NB4 (cell line): ENCODE data around the gene CAV2.

ENCODE experiments used
- DNase-seq: peaks from one replicate; pipeline ENCODE4 v3.0.0; 2010; ENCODE audit warnings: low read depth
- H3K4me3 ChIP-seq: one replicate; pipeline ENCODE4 v1.5.1; 2011; ENCODE audit warnings: mild to moderate bottlenecking, low read depth, low read length, moderate library complexity
- MYC ChIP-seq: IDR thresholded peaks from 2 replicates; pipeline ENCODE4 v1.6.1; 2011; ENCODE audit warnings: low read depth, low read length
- POLR2A ChIP-seq: IDR thresholded peaks from 2 replicates; pipeline ENCODE4 v1.6.1; 2011; ENCODE audit warnings: mild to moderate bottlenecking; ENCODE audit not compliant: insufficient read length; ENCODE audit errors: extremely low read depth
- TF ChIP-seq, protein P1 (sequence below): IDR thresholded peaks from one replicate; pipeline ENCODE4 v1.5.1; 2012; ENCODE audit warnings: low read depth, low read length
- TF ChIP-seq, protein P2 (sequence below): IDR thresholded peaks from 2 replicates; pipeline ENCODE4 v1.6.1; 2011; ENCODE audit warnings: low read depth, low read length

Gene CAV2

DNA sequence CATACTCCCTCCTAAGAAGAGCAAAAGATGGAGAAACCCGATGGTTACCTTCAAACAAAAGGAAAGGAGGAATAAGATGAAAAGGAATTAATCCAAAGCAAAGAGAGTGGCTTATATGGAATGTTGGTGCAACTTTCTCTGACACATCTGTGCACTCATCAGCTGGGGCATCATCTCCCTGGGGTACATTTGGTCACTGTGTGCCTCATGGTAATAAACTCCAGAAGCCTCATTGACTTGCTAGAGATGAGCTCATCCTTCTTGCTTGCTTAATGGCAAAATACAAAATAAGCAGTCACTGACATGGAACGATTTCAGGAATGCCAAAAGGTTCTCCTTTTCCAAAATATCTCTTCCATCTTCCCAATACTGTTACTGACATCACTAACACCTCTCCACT, 47.8 kb downstream of the CAV2 start:
- DNase-seq = no peak
- TF ChIP-seq, protein P1, sequence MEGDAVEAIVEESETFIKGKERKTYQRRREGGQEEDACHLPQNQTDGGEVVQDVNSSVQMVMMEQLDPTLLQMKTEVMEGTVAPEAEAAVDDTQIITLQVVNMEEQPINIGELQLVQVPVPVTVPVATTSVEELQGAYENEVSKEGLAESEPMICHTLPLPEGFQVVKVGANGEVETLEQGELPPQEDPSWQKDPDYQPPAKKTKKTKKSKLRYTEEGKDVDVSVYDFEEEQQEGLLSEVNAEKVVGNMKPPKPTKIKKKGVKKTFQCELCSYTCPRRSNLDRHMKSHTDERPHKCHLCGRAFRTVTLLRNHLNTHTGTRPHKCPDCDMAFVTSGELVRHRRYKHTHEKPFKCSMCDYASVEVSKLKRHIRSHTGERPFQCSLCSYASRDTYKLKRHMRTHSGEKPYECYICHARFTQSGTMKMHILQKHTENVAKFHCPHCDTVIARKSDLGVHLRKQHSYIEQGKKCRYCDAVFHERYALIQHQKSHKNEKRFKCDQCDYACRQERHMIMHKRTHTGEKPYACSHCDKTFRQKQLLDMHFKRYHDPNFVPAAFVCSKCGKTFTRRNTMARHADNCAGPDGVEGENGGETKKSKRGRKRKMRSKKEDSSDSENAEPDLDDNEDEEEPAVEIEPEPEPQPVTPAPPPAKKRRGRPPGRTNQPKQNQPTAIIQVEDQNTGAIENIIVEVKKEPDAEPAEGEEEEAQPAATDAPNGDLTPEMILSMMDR = no peak
- TF ChIP-seq MYC (no peak), POLR2A (no peak)
- TF ChIP-seq, protein P2, sequence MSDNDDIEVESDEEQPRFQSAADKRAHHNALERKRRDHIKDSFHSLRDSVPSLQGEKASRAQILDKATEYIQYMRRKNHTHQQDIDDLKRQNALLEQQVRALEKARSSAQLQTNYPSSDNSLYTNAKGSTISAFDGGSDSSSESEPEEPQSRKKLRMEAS = no peak
- H3K4me3 ChIP-seq = no peak overlapping the region

DNA sequence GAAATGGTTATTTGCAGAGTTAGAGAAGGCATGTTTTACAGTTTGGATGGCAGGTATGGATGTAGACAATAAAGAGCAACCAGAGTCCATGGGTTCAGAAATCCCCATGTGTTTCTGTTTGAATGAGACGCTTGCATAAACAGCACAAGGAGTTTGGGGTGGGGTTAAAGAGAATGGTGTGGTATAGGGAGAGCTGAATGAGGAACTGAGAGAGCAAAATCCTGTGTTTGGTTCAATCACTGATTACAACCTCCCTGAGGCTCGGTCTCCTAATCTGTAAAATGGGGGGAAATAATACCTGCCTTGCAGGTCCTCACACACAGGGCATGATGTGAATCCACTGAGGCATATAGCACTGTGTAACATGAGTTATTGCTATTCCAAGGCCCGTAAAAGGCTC, 49.0 kb downstream of the CAV2 start:
- TF ChIP-seq POLR2A = no peak
- TF ChIP-seq MYC = no peak
- TF ChIP-seq, protein P1 = no peak
- TF ChIP-seq, protein P2 = no peak
- no peak for DNase-seq

DNA sequence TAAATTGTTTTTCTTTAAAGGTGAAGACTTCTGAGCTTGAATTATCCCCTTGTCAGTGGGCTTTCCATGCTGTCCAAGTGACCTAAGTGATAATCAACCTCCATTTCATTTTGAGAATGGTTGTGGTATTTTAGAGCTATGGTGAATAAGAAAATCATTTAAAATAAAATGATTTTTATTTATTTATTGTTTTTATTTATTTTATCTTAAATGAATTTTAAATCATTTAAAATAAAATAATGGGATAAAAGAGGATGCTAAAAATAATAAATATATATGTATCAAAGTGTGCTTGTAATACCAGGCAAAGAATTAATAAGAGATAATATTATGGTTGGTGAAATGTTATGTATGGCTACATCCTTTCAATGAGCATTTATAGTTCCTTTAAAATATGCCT, 49.8 kb downstream of the CAV2 start:
- TF ChIP-seq, protein P1 = no peak
- TF ChIP-seq MYC (no peak), POLR2A (no peak)
- TF ChIP-seq, protein P2 = no peak
- no peak overlapping the region for H3K4me3 ChIP-seq
- DNase-seq = no peak

More for the DNA sequence above, 49.0 kb downstream of the CAV2 start:
- H3K4me3 ChIP-seq = no peak overlapping the region

DNA sequence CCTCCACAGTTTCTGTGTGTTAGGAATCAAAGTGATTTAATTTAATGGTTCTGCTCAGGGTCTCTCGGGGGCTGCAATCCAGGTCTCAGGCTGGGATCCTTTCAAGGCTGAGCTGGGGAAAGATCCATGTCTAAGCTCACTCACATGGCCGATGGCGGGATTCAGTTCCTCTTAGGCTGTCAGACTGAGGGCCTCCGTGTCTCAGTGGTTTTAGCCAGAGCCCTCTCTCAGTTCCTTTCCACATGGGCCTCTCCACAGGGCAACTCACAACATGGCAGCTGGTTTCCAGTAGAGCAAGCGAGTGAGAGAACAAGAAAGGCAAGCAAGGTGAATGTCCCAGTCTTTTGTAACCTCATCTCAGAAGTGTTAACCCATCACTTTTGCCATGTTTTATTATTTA, 52.2 kb downstream of the CAV2 start:
- no peak for DNase-seq
- H3K4me3 ChIP-seq = no peak overlapping the region
- TF ChIP-seq MYC (no peak), POLR2A (no peak)
- TF ChIP-seq, protein P2 = no peak
- TF ChIP-seq, protein P1 = no peak

DNA sequence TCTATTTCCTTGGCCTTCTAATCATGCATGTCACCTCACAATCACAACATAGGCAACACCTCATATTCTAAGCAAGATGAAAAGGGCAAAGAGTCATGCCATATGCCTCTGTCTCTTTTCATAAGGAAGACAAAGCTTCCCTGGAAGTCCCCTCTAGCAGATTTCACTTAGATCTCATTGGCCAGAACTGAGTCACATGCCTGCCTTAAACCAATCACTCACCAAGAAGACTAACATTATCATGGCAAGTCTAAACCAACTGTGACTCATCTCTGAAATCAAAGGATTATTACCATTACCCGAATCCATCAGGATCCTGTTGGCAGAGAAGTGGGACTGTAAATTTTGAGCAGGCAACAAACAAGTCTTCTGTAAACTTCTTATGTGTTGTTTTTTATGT, 53.1 kb downstream of the CAV2 start:
- H3K4me3 ChIP-seq = no peak overlapping the region
- TF ChIP-seq MYC = no peak
- TF ChIP-seq, protein P1 = no peak
- no peak for TF ChIP-seq POLR2A
- TF ChIP-seq, protein P2 = no peak
- no peak for DNase-seq
